ENCODE measurements around the gene STXBP5. TPM values are rescaled to one million over a fixed set of nuclear protein-coding genes. Genes with fewer than 3 reads are reported as not detected.

STXBP5 gene
- total and polyA plus RNA-seq, 2 of the 13 experiments (the other 11 are each of a cell fraction or from before 2014, with no cell fraction given): 8.8 to 19.4 TPM

GRCh38 chr6:147176795-147177194 is 27.4 kb upstream of the STXBP5 start:
- BruUV-seq (replicated peaks): no TSS peak
- intact Hi-C loops (cut with micrococcal nuclease; ENCODE audit: unreplicated experiment) (no loop called here), in situ Hi-C loops (cut with HindIII; ENCODE audit: extremely low pct_ligation_motif_present, low pct_unique_long_range_greater_than_20kb) (no loop called here)
- Histone ChIP-seq H3K4me1 (ENCODE audit: insufficient read depth, low read length) (no peaks in the 10 kb centered on the region), H3K9me3 (ENCODE audit: low read length) (no peaks in the 10 kb centered on the region), H3K79me2 (ENCODE audit: insufficient read depth, low read length) (no peaks in the 10 kb centered on the region), H2AFZ (ENCODE audit: low read length) (no peak overlapping the region), H3K27me3 (ENCODE audit: control insufficient read depth in 1 of 2, insufficient read depth in 2 of 2, low read length in 2 of 2) (no peaks in the 10 kb centered on the region), H3K27ac (ENCODE audit: extremely low read length, insufficient read depth, low read length) (no peak overlapping the region), H3K4me2 (ENCODE audit: low read depth, low read length) (no peak overlapping the region), H3K4me3 (replicated peaks in 1 of 3; ENCODE audit: insufficient read depth in 1 of 3, low read depth in 2 of 3, low read length in 3 of 3) (no peak overlapping the region), H3K9ac (ENCODE audit: insufficient read depth, low read depth, low read length) (no peak overlapping the region), H4K20me1 (ENCODE audit: insufficient read depth, low read length) (no peaks in the 10 kb centered on the region), H3K36me3 (replicated peaks in 1 of 2; ENCODE audit: control insufficient read depth in 1 of 2, insufficient read depth in 2 of 2, low read length in 2 of 2) (no peaks in the 10 kb centered on the region)
- no peak for TF ChIP-seq PBX3 (CRISPR knock-in tag; IDR thresholded peaks at IDR 0.05; ENCODE audit: borderline replicate concordance)
- TF ChIP-seq MTF1 (CRISPR knock-in tag; IDR thresholded peaks at IDR 0.05): no peak
- TF ChIP-seq ZNF614 (CRISPR knock-in tag; IDR thresholded peaks at IDR 0.05; ENCODE audit: borderline replicate concordance): no peak
- TF ChIP-seq POLR2A (IDR thresholded peaks at IDR 0.05; ENCODE audit: insufficient read depth in 1 of 2, low read depth in 2 of 2, low read length in 2 of 2): no peak
- no peak for TF ChIP-seq ZNF850 (CRISPR knock-in tag; conservative IDR thresholded peaks at IDR 0.05)
- no peak for TF ChIP-seq ZNF510 (CRISPR knock-in tag; IDR thresholded peaks at IDR 0.05; ENCODE audit: low read depth)
- no peak for ATAC-seq
- CTCF ChIA-PET (ENCODE audit: low intra/inter-chr PET ratio, low total read pairs): no interaction called here
- FAIRE-seq: no peak
- 0% methylated on average over 1 of the region's 1 CpG for WGBS (ENCODE audit: low lambda C conversion rate)
- no peak for DNase-seq (ENCODE audit: low spot score)
- POLR2A ChIA-PET: no interaction called here

GRCh38 chr6:147177286-147177685 is 26.9 kb upstream of the STXBP5 start:
- no peaks in the 10 kb centered on the region for H4K20me1 ChIP-seq (ENCODE audit: insufficient read depth, low read length)
- no peak overlapping the region for H2AFZ ChIP-seq (ENCODE audit: low read length)
- DNase-seq (ENCODE audit: low spot score): no peak
- WGBS (ENCODE audit: low lambda C conversion rate): 48% methylated on average over 3 of the region's 3 CpGs
- in situ Hi-C loops (cut with HindIII; ENCODE audit: extremely low pct_ligation_motif_present, low pct_unique_long_range_greater_than_20kb): no loop called here
- no peak for ATAC-seq
- H3K4me2 ChIP-seq (ENCODE audit: low read depth, low read length): no peak overlapping the region
- H3K27ac ChIP-seq (ENCODE audit: extremely low read length, insufficient read depth, low read length): no peak overlapping the region
- no peaks in the 10 kb centered on the region for H3K36me3 ChIP-seq (replicated peaks in 1 of 2; ENCODE audit: control insufficient read depth in 1 of 2, insufficient read depth in 2 of 2, low read length in 2 of 2)
- intact Hi-C loops (cut with micrococcal nuclease; ENCODE audit: unreplicated experiment): no loop called here
- H3K4me3 ChIP-seq (replicated peaks in 1 of 3; ENCODE audit: insufficient read depth in 1 of 3, low read depth in 2 of 3, low read length in 3 of 3): no peak overlapping the region
- H3K9ac ChIP-seq (ENCODE audit: insufficient read depth, low read depth, low read length): no peak overlapping the region
- ChIA-PET CTCF (ENCODE audit: low intra/inter-chr PET ratio, low total read pairs) (no interaction called here), POLR2A (no interaction called here)
- no peaks in the 10 kb centered on the region for H3K79me2 ChIP-seq (ENCODE audit: insufficient read depth, low read length)
- H3K4me1 ChIP-seq (ENCODE audit: insufficient read depth, low read length): no peaks in the 10 kb centered on the region
- no peaks in the 10 kb centered on the region for H3K27me3 ChIP-seq (ENCODE audit: control insufficient read depth in 1 of 2, insufficient read depth in 2 of 2, low read length in 2 of 2)
- no peaks in the 10 kb centered on the region for H3K9me3 ChIP-seq (ENCODE audit: low read length)
- BruUV-seq (replicated peaks): no TSS peak
- FAIRE-seq: no peak
- TF ChIP-seq POLR2AphosphoS5 (IDR thresholded peaks at IDR 0.05; ENCODE audit: low read depth, low read length) (no peak), ZFP41 (CRISPR knock-in tag; IDR thresholded peaks at IDR 0.05; ENCODE audit: borderline replicate concordance) (no peak), ZNF7 (CRISPR knock-in tag; IDR thresholded peaks at IDR 0.05) (no peak), SUZ12 (IDR thresholded peaks at IDR 0.05; ENCODE audit: low read depth, low read length) (no peak), ZBTB46 (CRISPR knock-in tag; IDR thresholded peaks at IDR 0.05; ENCODE audit: borderline replicate concordance) (no peak), ZNF749 (CRISPR knock-in tag; IDR thresholded peaks at IDR 0.05; ENCODE audit: borderline replicate concordance) (no peak), ZNF121 (CRISPR knock-in tag; IDR thresholded peaks at IDR 0.05) (no peak), ZSCAN29 (CRISPR knock-in tag; conservative IDR thresholded peaks at IDR 0.05) (no peak), FOXK2 (IDR thresholded peaks at IDR 0.05) (no peak), FOXO1 (CRISPR knock-in tag; IDR thresholded peaks at IDR 0.05) (no peak), ZNF441 (CRISPR knock-in tag; IDR thresholded peaks at IDR 0.05; ENCODE audit: borderline replicate concordance) (no peak), GTF2F1 (IDR thresholded peaks at IDR 0.05; ENCODE audit: low read length) (no peak), IRF9 (CRISPR knock-in tag; IDR thresholded peaks at IDR 0.05; ENCODE audit: borderline replicate concordance) (no peak)
